GM12892 (cell line): ENCODE results near the gene PRUNE2.

Source experiments
- POLR2A ChIP-seq: IDR thresholded peaks from 2 replicates; pipeline ENCODE4 v1.6.1; 2011; ENCODE audit warnings: low read depth, low read length, control low read depth
- POLR2AphosphoS5 ChIP-seq: IDR thresholded peaks from 2 replicates; pipeline ENCODE4 v1.6.1; 2011; ENCODE audit warnings: low read depth, low read length, control low read depth
- TAF1 ChIP-seq: IDR thresholded peaks from 2 replicates; pipeline ENCODE4 v1.6.1; 2011; ENCODE audit warnings: low read depth, mild to moderate bottlenecking, control low read depth, low read length, borderline replicate concordance

- TF ChIP-seq POLR2A: no peak
- TF ChIP-seq POLR2AphosphoS5: no peak
- TF ChIP-seq TAF1: no peak
Observed at GRCh38 chr9:76642074-76642473, 263.8 kb downstream of the PRUNE2 start.
